Tibial nerve (tissue), 4 donors: Measurements from ENCODE around the gene POU6F1. TPM values are rescaled to one million over a fixed set of nuclear protein-coding genes. Genes with fewer than 3 reads are reported as not detected.

Source experiments
- DNase-seq, 2 donors: peaks; one replicate each; pipeline ENCODE4 v3.0.0-alpha.2; 2019; ENCODE audit warnings: low spot score in 2 of 2
- H3K27ac ChIP-seq, 4 donors: fragments of 200-600 bp; sonication (generic) in 3 of 4; one replicate each; pipeline ENCODE4 v1.5.1; 2017 to 2019; ENCODE audit warnings: mild to moderate bottlenecking in 1 of 4
- H3K27me3 ChIP-seq, 2 donors: fragments of 200-600 bp; sonication (generic) in 1 of 2; one replicate each; pipeline versions ENCODE4 v1.5.1 to v1.6.0; 2017 to 2019
- H3K36me3 ChIP-seq, 3 donors: fragments of 200-600 bp; sonication (generic); one replicate each; pipeline ENCODE4 v1.5.1; 2018 to 2019
- H3K4me1 ChIP-seq, 4 donors: fragments of 200-600 bp; sonication (generic) in 3 of 4; one replicate each; pipeline ENCODE4 v1.5.1; 2017 to 2019
- H3K4me3 ChIP-seq, 4 donors: fragments of 200-600 bp; sonication (generic) in 3 of 4; one replicate each; pipeline ENCODE4 v1.5.1; 2017 to 2019; ENCODE audit warnings: mild to moderate bottlenecking in 1 of 4, moderate library complexity in 1 of 4
- H3K9me3 ChIP-seq, 4 donors: fragments of 200-600 bp; sonication (generic) in 3 of 4; one replicate each; pipeline ENCODE4 v1.5.1; 2017 to 2019
- EP300 ChIP-seq, 2 donors: sonication (generic); formaldehyde crosslinking; IDR thresholded peaks; one replicate each; pipeline ENCODE4 v1.6.1; 2017; ENCODE audit warnings: antibody characterized with exemption in 2 of 2, mild to moderate bottlenecking in 1 of 2
- POLR2A ChIP-seq, 2 donors: fragments of 450-650 bp; IDR thresholded peaks; one replicate each; pipeline ENCODE4 v1.6.1; 2017; ENCODE audit warnings: antibody characterized with exemption in 2 of 2, mild to moderate bottlenecking in 2 of 2, moderate library complexity in 2 of 2
- WGBS, 2 donors: methylation state at CpG; one replicate each; pipeline ENCODE4 v1.1.5; 2018; 5-methylcytosine and 5-hydroxymethylcytosine counted together
- total RNA-seq, 4 donors: library from RNA; depleted of rRNA; stranded (reverse); fragments of >200 nt; gene quantifications; one replicate each; pipeline ENCODE4 v1.1.0, GENCODE V29; 2016
- TF ChIP-seq, protein P1 (sequence below), 5 experiments: fragments of 200-600 bp in 3 of 5; fragments of 450-650 bp in 2 of 5; sonication (generic) in 3 of 5; IDR thresholded peaks; one replicate each; pipeline ENCODE4 v1.5.1; 2016 to 2019; ENCODE audit warnings: antibody characterized with exemption in 5 of 5, mild to moderate bottlenecking in 3 of 5, moderate library complexity in 2 of 5

POU6F1 gene
- total RNA-seq, 4 donors from 2014 or later = 14.4 to 27.5 (median 21.9) TPM

DNA sequence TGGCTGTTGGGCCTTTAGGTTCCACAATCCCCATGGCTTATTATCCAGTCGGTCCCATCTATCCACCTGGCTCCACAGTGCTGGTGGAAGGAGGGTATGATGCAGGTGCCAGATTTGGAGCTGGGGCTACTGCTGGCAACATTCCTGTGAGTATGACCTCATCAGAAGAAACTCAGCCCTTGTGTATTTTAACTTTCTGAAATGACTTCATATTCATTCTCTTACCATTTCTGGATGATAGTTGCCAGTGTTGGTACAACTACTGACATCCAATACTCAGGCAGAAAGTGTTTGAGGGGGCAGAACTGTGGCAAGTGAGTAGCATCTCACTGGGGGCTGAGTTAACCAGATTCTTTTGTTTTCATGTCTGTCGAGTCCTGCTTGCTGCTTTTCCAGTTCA lies 23.1 kb upstream of the POU6F1 start:
- H3K4me1 ChIP-seq = peaks cover 0 to 48% (median 16%) of the 10 kb centered on the region in 4 donors
- TF ChIP-seq POLR2A (IDR thresholded peaks at IDR 0.05) (no peak), EP300 (IDR thresholded peaks at IDR 0.05) (no peak)
- TF ChIP-seq, protein P1, sequence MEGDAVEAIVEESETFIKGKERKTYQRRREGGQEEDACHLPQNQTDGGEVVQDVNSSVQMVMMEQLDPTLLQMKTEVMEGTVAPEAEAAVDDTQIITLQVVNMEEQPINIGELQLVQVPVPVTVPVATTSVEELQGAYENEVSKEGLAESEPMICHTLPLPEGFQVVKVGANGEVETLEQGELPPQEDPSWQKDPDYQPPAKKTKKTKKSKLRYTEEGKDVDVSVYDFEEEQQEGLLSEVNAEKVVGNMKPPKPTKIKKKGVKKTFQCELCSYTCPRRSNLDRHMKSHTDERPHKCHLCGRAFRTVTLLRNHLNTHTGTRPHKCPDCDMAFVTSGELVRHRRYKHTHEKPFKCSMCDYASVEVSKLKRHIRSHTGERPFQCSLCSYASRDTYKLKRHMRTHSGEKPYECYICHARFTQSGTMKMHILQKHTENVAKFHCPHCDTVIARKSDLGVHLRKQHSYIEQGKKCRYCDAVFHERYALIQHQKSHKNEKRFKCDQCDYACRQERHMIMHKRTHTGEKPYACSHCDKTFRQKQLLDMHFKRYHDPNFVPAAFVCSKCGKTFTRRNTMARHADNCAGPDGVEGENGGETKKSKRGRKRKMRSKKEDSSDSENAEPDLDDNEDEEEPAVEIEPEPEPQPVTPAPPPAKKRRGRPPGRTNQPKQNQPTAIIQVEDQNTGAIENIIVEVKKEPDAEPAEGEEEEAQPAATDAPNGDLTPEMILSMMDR (IDR thresholded peaks at IDR 0.05) = no peak
- no peak for DNase-seq
- H3K27ac ChIP-seq = no peak overlapping the region
- H3K27me3 ChIP-seq = no peaks in the 10 kb centered on the region
- peaks cover 5 to 57% (median 19%) of the 10 kb centered on the region in 3 donors for H3K36me3 ChIP-seq
- H3K9me3 ChIP-seq = no peaks in the 10 kb centered on the region
- H3K4me3 ChIP-seq = no peak overlapping the region
- 72 to 79% methylated on average over 2 of the region's 2 CpGs for WGBS, 2 donors

DNA sequence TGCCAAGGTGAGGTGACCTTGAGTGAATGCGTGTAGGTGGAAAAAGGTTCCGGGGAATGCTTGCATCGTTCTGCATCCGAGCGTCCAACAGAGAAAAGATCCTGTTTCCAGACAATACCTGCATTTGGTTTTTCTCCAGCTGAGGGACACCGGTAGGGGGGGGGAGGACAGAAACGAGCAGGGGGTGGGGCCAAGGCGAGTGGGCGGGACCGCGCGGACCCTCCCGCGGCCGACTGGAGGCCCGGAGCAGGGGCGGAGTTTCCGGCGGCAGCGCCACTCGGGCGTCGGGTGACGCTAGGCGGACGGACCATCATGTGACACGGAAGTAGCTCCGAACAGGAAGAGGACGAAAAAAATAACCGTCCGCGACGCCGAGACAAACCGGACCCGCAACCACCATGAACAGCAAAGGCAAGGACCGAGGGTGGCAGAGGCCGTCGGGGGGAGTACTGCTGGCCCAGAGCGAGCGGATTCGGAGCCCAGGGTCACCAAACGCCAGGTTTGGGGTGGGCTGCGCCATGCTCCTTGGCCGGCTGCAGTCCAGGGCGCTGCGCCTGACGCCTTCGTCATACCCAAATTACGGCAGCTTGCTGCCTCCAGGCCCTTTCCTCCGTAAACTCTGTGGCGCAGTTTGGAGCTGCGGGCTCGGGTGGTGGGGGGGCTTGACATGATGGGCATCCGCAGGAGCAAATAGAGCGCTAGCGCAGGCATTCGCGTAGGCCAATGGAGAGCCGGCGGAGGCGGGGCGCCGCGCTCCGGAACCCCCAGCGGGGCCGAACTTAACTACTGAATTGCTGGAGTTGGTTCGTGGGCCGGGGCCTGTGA lies 20.9 kb upstream of the POU6F1 start, which contains the start of gene DAZAP2:
Gene DAZAP2, plus strand, starts transcription at position 317 of the 825 bp plus-strand sequence. Its CDS starts 82 bp downstream, at position 399.
- peak; percentile 88 for DNase-seq
- WGBS, 2 donors = 1% methylated on average over 50 to 58 of the region's 70 CpGs
- peak within 1 kb of the TSS; percentile 96 to 100 (median 98) for H3K4me3 ChIP-seq
- no peaks in the 10 kb centered on the region for H3K27me3 ChIP-seq
- H3K4me1 ChIP-seq = peaks cover 0 to 42% (median 16%) of the 10 kb centered on the region in 4 donors
- peak within 1 kb of the TSS; percentile 100 for H3K27ac ChIP-seq
- TF ChIP-seq EP300 (IDR thresholded peaks at IDR 0.05) (peak; percentile 63 to 98), POLR2A (IDR thresholded peaks at IDR 0.05) (peak; percentile 90 to 96)
- TF ChIP-seq, protein P1 (IDR thresholded peaks at IDR 0.05) = peak; percentile 8 to 47 (median 18)
- H3K9me3 ChIP-seq = no peaks in the 10 kb centered on the region
- peaks cover 5 to 37% (median 19%) of the 10 kb centered on the region in 3 donors for H3K36me3 ChIP-seq

DNA sequence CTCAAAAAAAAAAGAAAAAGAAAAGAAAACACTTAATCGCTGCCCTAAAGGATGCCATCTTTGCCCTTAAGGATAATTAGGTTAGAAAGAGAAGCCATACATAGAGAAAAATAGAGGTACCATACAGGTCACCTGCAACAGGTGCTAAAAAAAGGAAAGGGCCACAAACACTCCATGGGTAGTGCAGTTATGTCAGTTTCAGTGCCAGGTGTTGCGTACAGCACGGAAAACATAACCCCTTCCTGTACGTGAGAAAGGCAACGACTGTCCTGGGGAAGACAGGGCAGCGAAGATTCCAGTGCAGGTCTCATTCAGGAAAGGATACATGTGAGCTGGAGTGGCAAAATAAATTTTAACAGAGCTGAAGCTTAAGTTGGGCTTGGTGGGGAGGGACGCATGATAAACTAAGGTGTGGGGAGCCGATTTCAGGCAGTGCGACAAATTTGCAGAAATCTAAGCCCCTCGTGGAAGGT lies 20.2 kb upstream of the POU6F1 start:
- H3K9me3 ChIP-seq = no peaks in the 10 kb centered on the region
- TF ChIP-seq EP300 (IDR thresholded peaks at IDR 0.05) (no peak), POLR2A (IDR thresholded peaks at IDR 0.05) (no peak)
- TF ChIP-seq, protein P1 (IDR thresholded peaks at IDR 0.05) = no peak
- no peak for DNase-seq
- H3K4me3 ChIP-seq = peak overlapping the region; percentile 96 to 100 (median 98)
- WGBS, 2 donors = 11 to 12% methylated on average over 10 of the region's 10 CpGs
- peak overlapping the region in 2 of 4 donors; percentile 100 for H3K27ac ChIP-seq
- H3K36me3 ChIP-seq = peaks cover 5 to 30% (median 19%) of the 10 kb centered on the region in 3 donors
- no peaks in the 10 kb centered on the region for H3K27me3 ChIP-seq
- H3K4me1 ChIP-seq = peaks cover 0 to 42% (median 16%) of the 10 kb centered on the region in 4 donors

DNA sequence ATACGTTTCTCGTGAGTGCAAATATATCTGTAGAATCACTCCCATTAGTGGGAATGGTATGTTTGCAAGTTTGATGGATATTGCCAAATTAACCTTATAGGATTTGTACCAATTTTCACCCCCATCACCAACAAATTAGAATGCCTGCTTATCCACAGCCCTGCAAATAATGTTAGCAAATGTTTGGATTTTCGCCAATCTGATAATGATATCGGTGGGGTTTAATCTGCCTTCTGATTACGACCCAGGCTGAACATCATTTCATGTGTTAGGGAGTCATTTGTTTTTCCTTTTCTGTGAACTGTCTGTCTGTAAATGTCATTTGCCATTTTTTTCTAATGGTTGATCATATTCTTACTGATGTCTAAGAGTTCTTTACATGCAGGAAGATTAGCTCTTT lies 16.7 kb upstream of the POU6F1 start:
- no peaks in the 10 kb centered on the region for H3K36me3 ChIP-seq
- no peak overlapping the region for H3K4me3 ChIP-seq
- no peaks in the 10 kb centered on the region for H3K27me3 ChIP-seq
- DNase-seq = no peak
- peaks cover 0 to 7% (median 0%) of the 10 kb centered on the region in 4 donors for H3K4me1 ChIP-seq
- TF ChIP-seq POLR2A (IDR thresholded peaks at IDR 0.05) (no peak), EP300 (IDR thresholded peaks at IDR 0.05) (no peak)
- TF ChIP-seq, protein P1 (IDR thresholded peaks at IDR 0.05) = no peak
- 67% methylated on average over 5 of the region's 5 CpGs for WGBS, 2 donors
- no peak overlapping the region for H3K27ac ChIP-seq
- no peaks in the 10 kb centered on the region for H3K9me3 ChIP-seq

DNA sequence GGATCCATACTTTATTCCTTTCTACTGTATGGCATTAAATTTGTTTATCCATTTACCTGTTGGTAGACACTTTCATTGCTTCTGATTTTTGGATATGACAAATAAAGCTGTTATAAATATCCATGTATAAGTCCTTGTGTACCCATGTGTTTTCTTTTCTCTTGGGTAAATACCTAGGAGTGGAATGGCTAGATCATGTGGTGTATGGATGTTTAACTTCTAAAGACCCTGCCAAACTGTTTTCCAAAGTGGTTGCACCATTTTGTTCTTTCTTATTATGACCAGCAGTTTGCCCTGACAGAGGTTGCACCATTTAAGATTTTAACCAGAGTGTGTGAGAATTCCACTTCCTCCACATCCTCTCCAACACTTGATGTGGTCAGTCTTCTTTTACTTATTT lies 14.8 kb upstream of the POU6F1 start:
- H3K9me3 ChIP-seq = no peaks in the 10 kb centered on the region
- no peak overlapping the region for H3K27ac ChIP-seq
- no peaks in the 10 kb centered on the region for H3K27me3 ChIP-seq
- no peaks in the 10 kb centered on the region for H3K4me1 ChIP-seq
- TF ChIP-seq, protein P1 (IDR thresholded peaks at IDR 0.05) = no peak
- TF ChIP-seq EP300 (IDR thresholded peaks at IDR 0.05) (no peak), POLR2A (IDR thresholded peaks at IDR 0.05) (no peak)
- no peak overlapping the region for H3K4me3 ChIP-seq
- H3K36me3 ChIP-seq = no peaks in the 10 kb centered on the region
- DNase-seq = no peak
